ENCODE results near the gene SLC4A2. TPM values are rescaled to one million over a fixed set of nuclear protein-coding genes. Genes with fewer than 3 reads are reported as not detected.
A peak's percentile ranks its signal among the peaks of the same experiment; 100 is the strongest.
"Not testable (repeated sequence)": the region's sequence is repeated elsewhere in the genome, so short reads cannot be mapped to it uniquely, and the experiment has no call there.

The SLC4A2 gene
- total RNA-seq, 1 experiment from 2014 or later = 286 TPM

GRCh38 chr7:151035026-151035717 lies 24.2 kb upstream of the SLC4A2 start:
- in situ Hi-C loops (cut with HindIII; ENCODE audit: low pct_unique_long_range_greater_than_20kb, low sequenced_read_pairs) = no loop called here
- no peak for DNase-seq (ENCODE audit: low read depth, low spot score)

DNA sequence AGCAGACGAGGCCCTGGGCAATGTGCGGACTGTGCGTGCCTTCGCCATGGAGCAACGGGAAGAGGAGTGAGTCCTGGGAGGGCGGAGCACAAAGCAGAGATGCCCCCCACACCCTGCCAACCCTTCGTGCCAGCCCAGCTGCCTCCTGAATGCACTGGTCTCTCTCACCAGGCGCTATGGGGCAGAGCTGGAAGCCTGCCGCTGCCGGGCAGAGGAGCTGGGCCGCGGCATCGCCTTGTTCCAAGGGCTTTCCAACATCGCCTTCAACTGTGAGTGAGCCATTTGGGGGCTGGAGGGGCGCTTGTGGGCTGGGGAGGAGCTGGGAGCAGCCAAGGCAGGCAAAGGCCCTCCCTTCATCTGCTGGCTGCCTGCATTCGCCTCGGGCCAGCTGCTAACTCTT lies 23.5 kb upstream of the SLC4A2 start:
- in situ Hi-C loops (cut with HindIII; ENCODE audit: low pct_unique_long_range_greater_than_20kb, low sequenced_read_pairs) = no loop called here
- no peak for DNase-seq (ENCODE audit: low read depth, low spot score)

- in situ Hi-C loops (cut with HindIII; ENCODE audit: low pct_unique_long_range_greater_than_20kb, low sequenced_read_pairs) = no loop called here
- DNase-seq (ENCODE audit: low read depth, low spot score) = peak; percentile 75
These were observed 20.2 kb upstream of the SLC4A2 start for GRCh38 chr7:151038951-151039849.

GRCh38 chr7:151039850-151040548 lies 19.4 kb upstream of the SLC4A2 start:
- in situ Hi-C loops (cut with HindIII; ENCODE audit: low pct_unique_long_range_greater_than_20kb, low sequenced_read_pairs) = no loop called here
- DNase-seq (ENCODE audit: low read depth, low spot score) = no peak

DNA sequence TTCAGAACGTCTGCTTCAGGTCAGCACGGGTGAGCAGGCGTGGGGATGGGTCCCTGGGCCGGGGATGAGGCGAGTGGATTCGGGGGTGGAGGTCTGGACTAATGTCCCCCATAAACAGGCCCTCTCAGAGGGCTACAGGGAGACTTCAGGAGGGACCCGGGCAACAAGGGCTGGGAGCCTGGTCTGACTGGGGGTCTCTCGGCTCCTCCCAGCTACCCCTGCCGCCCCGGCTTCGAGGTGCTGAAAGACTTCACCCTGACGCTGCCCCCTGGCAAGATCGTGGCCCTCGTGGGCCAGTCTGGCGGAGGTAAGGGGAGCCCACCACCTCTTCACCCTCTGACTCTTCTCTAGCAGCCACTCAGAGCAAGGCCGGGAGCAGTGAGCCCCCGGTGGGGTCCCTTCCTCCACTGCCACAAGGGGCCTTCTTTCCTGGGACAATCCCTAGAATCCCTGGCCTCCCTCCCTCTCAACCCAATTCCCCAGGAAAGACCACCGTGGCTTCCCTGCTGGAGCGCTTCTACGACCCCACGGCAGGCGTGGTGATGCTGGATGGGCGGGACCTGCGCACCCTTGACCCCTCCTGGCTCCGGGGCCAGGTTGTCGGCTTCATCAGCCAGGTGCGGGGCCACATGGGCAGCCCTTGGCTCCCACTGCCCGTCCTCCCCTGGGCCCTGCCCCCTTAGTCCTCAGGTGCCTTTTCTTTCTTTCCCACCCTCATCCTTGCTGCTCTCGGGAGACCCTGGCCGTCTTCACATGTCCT lies 18.6 kb upstream of the SLC4A2 start:
- in situ Hi-C loops (cut with HindIII; ENCODE audit: low pct_unique_long_range_greater_than_20kb, low sequenced_read_pairs) = no loop called here

DNA sequence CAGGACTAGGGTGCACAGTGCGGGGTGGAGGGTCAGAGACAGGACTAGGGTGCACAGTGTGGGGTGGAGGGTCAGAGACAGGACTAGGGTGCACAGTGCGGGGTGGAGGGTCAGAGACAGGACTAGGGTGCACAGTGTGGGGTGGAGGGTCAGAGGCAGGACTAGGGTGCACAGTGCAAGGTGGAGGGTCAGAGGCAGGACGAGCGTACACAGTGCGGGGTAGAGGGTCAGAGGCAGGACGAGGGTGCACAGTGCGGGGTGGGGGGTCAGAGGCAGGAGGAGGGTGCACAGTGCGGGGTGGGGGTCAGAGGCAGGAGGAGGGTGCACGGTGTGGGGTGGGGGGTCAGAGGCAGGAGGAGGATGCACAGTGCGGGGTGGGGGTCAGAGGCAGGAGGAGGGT lies 15.9 kb upstream of the SLC4A2 start:
- DNase-seq (ENCODE audit: low read depth, low spot score); in situ Hi-C loops (cut with HindIII; ENCODE audit: low pct_unique_long_range_greater_than_20kb, low sequenced_read_pairs): not testable (repeated sequence)

More for the DNA sequence above, 18.6 kb upstream of the SLC4A2 start:
- no peak for DNase-seq (ENCODE audit: low read depth, low spot score)

DNA sequence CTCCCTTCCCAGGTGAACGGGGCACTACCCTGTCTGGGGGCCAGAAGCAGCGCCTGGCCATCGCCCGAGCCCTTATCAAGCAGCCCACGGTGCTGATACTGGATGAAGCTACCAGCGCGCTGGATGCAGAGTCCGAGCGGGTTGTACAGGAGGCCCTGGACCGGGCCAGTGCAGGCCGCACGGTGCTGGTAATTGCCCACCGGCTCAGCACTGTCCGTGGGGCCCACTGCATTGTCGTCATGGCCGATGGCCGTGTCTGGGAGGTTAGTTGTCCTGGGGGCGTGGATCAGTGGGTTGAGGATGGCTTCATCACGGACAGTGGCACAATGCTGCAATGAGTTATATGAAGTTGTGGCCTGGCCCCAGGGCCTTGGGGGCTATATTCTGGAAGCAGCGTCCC lies 15.4 kb upstream of the SLC4A2 start:
- in situ Hi-C loops (cut with HindIII; ENCODE audit: low pct_unique_long_range_greater_than_20kb, low sequenced_read_pairs) = no loop called here
- no peak for DNase-seq (ENCODE audit: low read depth, low spot score)

DNA sequence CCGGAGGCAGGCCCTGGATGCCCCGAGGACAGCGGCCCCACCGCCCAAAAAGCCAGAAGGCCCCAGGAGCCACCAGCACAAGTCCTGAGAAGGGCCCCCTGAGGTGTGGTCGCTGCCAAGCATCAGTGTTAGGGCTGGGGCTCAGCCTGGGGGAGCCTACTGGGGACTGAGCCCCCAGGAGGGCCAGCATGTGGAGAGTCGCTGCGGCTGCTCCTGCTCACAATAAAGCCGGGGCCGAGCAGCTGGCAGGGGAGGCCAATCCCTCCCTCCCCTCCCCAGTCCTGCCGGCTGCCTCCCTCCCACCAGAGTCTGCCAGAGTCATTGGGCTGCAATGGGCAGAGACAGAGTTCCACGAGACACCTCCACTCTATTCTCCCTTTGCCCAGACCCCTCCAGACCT lies 14.1 kb upstream of the SLC4A2 start:
- no peak for DNase-seq (ENCODE audit: low read depth, low spot score)
- in situ Hi-C loops (cut with HindIII; ENCODE audit: low pct_unique_long_range_greater_than_20kb, low sequenced_read_pairs) = no loop called here

- in situ Hi-C loops (cut with HindIII; ENCODE audit: low pct_unique_long_range_greater_than_20kb, low sequenced_read_pairs) = no loop called here
- no peak for DNase-seq (ENCODE audit: low read depth, low spot score)
These were observed 13.4 kb upstream of the SLC4A2 start for GRCh38 chr7:151045967-151046366.

GRCh38 chr7:151046603-151047573 lies 12.5 kb upstream of the SLC4A2 start:
- in situ Hi-C loops (cut with HindIII; ENCODE audit: low pct_unique_long_range_greater_than_20kb, low sequenced_read_pairs) = no loop called here
- DNase-seq (ENCODE audit: low read depth, low spot score) = no peak

DNA sequence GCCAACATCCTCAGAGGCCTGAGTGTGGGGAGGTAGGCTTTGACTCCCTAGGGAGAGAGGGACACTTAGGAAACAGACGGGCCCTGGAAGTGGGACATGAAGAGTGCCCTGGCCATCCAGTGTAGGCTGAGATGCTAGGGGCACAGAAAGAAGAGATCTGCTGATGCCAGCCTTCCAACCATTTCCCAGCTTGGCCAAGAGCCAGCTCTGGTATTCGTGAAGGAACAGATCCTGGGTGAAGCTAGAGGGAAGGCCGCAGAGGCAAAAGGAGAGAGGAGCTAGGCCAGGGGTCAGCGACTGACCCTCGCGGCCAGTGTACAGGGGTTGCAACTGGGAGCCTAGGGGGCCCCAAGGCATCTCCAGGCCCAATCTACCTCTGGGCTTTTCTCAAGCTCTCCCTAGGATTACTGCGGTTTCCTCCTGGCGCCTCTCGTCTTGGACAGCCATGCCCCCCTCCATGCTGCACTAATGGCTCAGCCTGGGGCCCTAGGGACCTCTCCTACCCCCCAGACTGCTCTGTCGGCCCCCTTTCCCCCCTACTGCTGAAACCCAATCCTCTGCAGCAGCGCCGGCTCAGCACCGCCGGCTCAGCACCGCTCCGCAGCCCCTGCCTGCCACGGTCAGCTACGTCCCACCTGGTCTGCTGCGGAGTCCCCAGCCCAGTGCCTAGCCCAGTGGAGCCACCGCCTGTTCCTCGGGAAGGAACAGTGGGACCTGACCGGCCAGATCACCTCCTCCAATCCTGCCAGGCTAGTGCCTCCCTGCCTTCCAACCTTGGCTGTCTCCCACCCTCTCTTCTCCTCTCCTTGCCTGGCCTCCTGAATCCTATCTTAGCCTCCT lies 11.2 kb upstream of the SLC4A2 start, which contains the start of gene ASIC3:
ASIC3 (plus strand) TSS at position 556 of the 840 bp plus-strand sequence. CDS start 355 bp downstream, outside the sequence.
- DNase-seq (ENCODE audit: low read depth, low spot score) = no peak
- in situ Hi-C loops (cut with HindIII; ENCODE audit: low pct_unique_long_range_greater_than_20kb, low sequenced_read_pairs) = no loop called here

DNA sequence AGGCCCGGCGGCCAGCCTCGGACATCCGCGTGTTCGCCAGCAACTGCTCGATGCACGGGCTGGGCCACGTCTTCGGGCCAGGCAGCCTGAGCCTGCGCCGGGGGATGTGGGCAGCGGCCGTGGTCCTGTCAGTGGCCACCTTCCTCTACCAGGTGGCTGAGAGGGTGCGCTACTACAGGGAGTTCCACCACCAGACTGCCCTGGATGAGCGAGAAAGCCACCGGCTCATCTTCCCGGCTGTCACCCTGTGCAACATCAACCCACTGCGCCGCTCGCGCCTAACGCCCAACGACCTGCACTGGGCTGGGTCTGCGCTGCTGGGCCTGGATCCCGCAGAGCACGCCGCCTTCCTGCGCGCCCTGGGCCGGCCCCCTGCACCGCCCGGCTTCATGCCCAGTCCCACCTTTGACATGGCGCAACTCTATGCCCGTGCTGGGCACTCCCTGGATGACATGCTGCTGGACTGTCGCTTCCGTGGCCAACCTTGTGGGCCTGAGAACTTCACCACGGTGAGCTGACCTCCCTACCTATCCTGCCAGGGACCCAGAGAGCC lies 10.4 kb upstream of the SLC4A2 start:
- no peak for DNase-seq (ENCODE audit: low read depth, low spot score)
- in situ Hi-C loops (cut with HindIII; ENCODE audit: low pct_unique_long_range_greater_than_20kb, low sequenced_read_pairs) = no loop called here

GRCh38 chr7:151051108-151051507 lies 8.3 kb upstream of the SLC4A2 start:
- in situ Hi-C loops (cut with HindIII; ENCODE audit: low pct_unique_long_range_greater_than_20kb, low sequenced_read_pairs) = no loop called here
- DNase-seq (ENCODE audit: low read depth, low spot score) = no peak

- in situ Hi-C loops (cut with HindIII; ENCODE audit: low pct_unique_long_range_greater_than_20kb, low sequenced_read_pairs) = no loop called here
- DNase-seq (ENCODE audit: low read depth, low spot score) = no peak
These were observed 6.3 kb upstream of the SLC4A2 start for GRCh38 chr7:151053096-151053495.

GRCh38 chr7:151053751-151054150 lies 5.6 kb upstream of the SLC4A2 start:
- no peak for DNase-seq (ENCODE audit: low read depth, low spot score)
- in situ Hi-C loops (cut with HindIII; ENCODE audit: low pct_unique_long_range_greater_than_20kb, low sequenced_read_pairs) = no loop called here
